ENCODE measurements around the gene ADAMTS2.

- TF ChIP-seq CTCF (IDR thresholded peaks at IDR 0.05), result no peak
- no peak for TF ChIP-seq POLR2A (IDR thresholded peaks at IDR 0.05)
These were observed 152.9 kb downstream of the ADAMTS2 start for GRCh38 chr5:179192185-179192890.
